ENCODE data around the gene PDC. TPM values are rescaled to one million over a fixed set of nuclear protein-coding genes. Genes with fewer than 3 reads are reported as not detected.

PDC gene
- total and polyA plus RNA-seq, 9 of the 15 experiments (the other 6 are each of a cell fraction or from before 2014, with no cell fraction given), result not detected

GRCh38 chr1:186435336-186435735 is 25.6 kb downstream of the PDC start:
- intact Hi-C loops (cut with micrococcal nuclease) (no loop called here), in situ Hi-C loops (cut with MboI) (no loop called here)
- Histone ChIP-seq H3K4me2 (ENCODE audit: insufficient read depth, low read length) (no peak overlapping the region), H3K4me3 (no peak overlapping the region), H3K9ac (ENCODE audit: insufficient read depth in 1 of 2, low read depth in 2 of 2, low read length in 2 of 2) (no peak overlapping the region), H4K20me1 (replicated peaks; ENCODE audit: control insufficient read depth, insufficient read depth, low read length) (no peaks in the 10 kb centered on the region), H3K27ac (ENCODE audit: extremely low read depth, low read depth, low read length) (no peak overlapping the region), H3K9me1 (ENCODE audit: control insufficient read depth, insufficient read depth, low read length) (no peaks in the 10 kb centered on the region), H3K4me1 (replicated peaks in 1 of 2; ENCODE audit: control insufficient read depth in 2 of 2, insufficient read depth in 2 of 2, low read length in 2 of 2) (no peaks in the 10 kb centered on the region), H3K9me3 (replicated peaks; ENCODE audit: control insufficient read depth, insufficient read depth, low read depth, low read length) (no peaks in the 10 kb centered on the region), H3K79me2 (ENCODE audit: control insufficient read depth, insufficient read depth, low read length) (no peaks in the 10 kb centered on the region), H3K27me3 (ENCODE audit: control insufficient read depth in 2 of 2, insufficient read depth in 2 of 2, low read length in 2 of 2) (no peaks in the 10 kb centered on the region), H3K36me3 (ENCODE audit: control insufficient read depth, insufficient read depth, low read length) (no peaks in the 10 kb centered on the region), H2AFZ (ENCODE audit: low read depth, low read length) (no peak overlapping the region)
- FAIRE-seq (no peak), DNase-seq (ENCODE audit: extremely low read depth in 1 of 4, low spot score in 3 of 4) (no peak), ATAC-seq (no peak)
- 0% methylated on average over 1 of the region's 1 CpG for WGBS (ENCODE audit: insufficient coverage, low coverage, missing lambda C conversion rate)
- POLR2A ChIA-PET, result no interaction called here
- CTCF ChIA-PET (ENCODE audit: low intra/inter-chr PET ratio), result no interaction called here
- no TSS peak for BruUV-seq (replicated peaks)
- TF ChIP-seq KLF6 (CRISPR knock-in tag; IDR thresholded peaks at IDR 0.05; ENCODE audit: borderline replicate concordance), result no peak
- no peak for TF ChIP-seq KLF13 (tag; IDR thresholded peaks at IDR 0.05; ENCODE audit: borderline replicate concordance, low read depth)
- TF ChIP-seq MYBL2 (IDR thresholded peaks at IDR 0.05; ENCODE audit: low read depth), result no peak
- no peak for TF ChIP-seq MYBL2 (CRISPR knock-in tag; IDR thresholded peaks at IDR 0.05; ENCODE audit: borderline replicate concordance)
- no peak for TF ChIP-seq NFIC (IDR thresholded peaks at IDR 0.05)
- TF ChIP-seq ZBTB33 (CRISPR knock-in tag; IDR thresholded peaks at IDR 0.05), result no peak
- TF ChIP-seq NONO (IDR thresholded peaks at IDR 0.05; ENCODE audit: low read depth in 2 of 2, low read length in 1 of 2), result no peak
- no peak for TF ChIP-seq NR1H2 (CRISPR knock-in tag; IDR thresholded peaks at IDR 0.05)
- TF ChIP-seq RNF219 (CRISPR knock-in tag; IDR thresholded peaks at IDR 0.05), result no peak
- TF ChIP-seq BMI1 (IDR thresholded peaks at IDR 0.05; ENCODE audit: low read length), result no peak
